ENCODE data around the gene MYL12A.

DNA sequence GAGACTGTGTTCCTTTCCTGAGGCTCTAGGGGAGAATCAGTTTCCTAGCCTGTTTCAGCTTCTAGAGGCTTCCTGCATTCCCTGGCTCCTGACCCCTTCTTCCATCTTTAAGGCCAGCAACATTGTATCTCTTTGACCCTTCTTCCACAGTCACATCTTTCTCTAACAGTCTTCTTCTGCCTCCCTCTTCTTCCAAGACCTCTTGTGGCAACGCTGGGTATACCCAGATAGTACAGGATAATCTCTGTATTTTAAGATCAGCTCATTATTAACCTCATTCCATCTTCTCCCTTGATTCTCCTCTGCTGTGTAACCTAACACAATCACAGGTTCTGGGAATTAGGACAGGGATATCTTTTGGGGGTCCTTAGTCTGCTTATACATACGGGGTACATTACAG, 8.9 kb upstream of the MYL12A start:
- TF ChIP-seq, protein P1, sequence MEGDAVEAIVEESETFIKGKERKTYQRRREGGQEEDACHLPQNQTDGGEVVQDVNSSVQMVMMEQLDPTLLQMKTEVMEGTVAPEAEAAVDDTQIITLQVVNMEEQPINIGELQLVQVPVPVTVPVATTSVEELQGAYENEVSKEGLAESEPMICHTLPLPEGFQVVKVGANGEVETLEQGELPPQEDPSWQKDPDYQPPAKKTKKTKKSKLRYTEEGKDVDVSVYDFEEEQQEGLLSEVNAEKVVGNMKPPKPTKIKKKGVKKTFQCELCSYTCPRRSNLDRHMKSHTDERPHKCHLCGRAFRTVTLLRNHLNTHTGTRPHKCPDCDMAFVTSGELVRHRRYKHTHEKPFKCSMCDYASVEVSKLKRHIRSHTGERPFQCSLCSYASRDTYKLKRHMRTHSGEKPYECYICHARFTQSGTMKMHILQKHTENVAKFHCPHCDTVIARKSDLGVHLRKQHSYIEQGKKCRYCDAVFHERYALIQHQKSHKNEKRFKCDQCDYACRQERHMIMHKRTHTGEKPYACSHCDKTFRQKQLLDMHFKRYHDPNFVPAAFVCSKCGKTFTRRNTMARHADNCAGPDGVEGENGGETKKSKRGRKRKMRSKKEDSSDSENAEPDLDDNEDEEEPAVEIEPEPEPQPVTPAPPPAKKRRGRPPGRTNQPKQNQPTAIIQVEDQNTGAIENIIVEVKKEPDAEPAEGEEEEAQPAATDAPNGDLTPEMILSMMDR (conservative IDR thresholded peaks at IDR 0.05; ENCODE audit: low read depth in 2 of 2), result no peak; a peak in 1 of 4 replicates
- TF ChIP-seq, protein P2, sequence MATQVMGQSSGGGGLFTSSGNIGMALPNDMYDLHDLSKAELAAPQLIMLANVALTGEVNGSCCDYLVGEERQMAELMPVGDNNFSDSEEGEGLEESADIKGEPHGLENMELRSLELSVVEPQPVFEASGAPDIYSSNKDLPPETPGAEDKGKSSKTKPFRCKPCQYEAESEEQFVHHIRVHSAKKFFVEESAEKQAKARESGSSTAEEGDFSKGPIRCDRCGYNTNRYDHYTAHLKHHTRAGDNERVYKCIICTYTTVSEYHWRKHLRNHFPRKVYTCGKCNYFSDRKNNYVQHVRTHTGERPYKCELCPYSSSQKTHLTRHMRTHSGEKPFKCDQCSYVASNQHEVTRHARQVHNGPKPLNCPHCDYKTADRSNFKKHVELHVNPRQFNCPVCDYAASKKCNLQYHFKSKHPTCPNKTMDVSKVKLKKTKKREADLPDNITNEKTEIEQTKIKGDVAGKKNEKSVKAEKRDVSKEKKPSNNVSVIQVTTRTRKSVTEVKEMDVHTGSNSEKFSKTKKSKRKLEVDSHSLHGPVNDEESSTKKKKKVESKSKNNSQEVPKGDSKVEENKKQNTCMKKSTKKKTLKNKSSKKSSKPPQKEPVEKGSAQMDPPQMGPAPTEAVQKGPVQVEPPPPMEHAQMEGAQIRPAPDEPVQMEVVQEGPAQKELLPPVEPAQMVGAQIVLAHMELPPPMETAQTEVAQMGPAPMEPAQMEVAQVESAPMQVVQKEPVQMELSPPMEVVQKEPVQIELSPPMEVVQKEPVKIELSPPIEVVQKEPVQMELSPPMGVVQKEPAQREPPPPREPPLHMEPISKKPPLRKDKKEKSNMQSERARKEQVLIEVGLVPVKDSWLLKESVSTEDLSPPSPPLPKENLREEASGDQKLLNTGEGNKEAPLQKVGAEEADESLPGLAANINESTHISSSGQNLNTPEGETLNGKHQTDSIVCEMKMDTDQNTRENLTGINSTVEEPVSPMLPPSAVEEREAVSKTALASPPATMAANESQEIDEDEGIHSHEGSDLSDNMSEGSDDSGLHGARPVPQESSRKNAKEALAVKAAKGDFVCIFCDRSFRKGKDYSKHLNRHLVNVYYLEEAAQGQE (IDR thresholded peaks at IDR 0.05; ENCODE audit: unreplicated experiment), result no peak
- TF ChIP-seq POLR2AphosphoS5 (IDR thresholded peaks at IDR 0.05; ENCODE audit: low read depth) (no peak), EZH2phosphoT487 (IDR thresholded peaks at IDR 0.05; ENCODE audit: unreplicated experiment) (no peak), EZH2 (IDR thresholded peaks at IDR 0.05; ENCODE audit: low read depth, unreplicated experiment) (no peak)
- TF ChIP-seq, protein P3, sequence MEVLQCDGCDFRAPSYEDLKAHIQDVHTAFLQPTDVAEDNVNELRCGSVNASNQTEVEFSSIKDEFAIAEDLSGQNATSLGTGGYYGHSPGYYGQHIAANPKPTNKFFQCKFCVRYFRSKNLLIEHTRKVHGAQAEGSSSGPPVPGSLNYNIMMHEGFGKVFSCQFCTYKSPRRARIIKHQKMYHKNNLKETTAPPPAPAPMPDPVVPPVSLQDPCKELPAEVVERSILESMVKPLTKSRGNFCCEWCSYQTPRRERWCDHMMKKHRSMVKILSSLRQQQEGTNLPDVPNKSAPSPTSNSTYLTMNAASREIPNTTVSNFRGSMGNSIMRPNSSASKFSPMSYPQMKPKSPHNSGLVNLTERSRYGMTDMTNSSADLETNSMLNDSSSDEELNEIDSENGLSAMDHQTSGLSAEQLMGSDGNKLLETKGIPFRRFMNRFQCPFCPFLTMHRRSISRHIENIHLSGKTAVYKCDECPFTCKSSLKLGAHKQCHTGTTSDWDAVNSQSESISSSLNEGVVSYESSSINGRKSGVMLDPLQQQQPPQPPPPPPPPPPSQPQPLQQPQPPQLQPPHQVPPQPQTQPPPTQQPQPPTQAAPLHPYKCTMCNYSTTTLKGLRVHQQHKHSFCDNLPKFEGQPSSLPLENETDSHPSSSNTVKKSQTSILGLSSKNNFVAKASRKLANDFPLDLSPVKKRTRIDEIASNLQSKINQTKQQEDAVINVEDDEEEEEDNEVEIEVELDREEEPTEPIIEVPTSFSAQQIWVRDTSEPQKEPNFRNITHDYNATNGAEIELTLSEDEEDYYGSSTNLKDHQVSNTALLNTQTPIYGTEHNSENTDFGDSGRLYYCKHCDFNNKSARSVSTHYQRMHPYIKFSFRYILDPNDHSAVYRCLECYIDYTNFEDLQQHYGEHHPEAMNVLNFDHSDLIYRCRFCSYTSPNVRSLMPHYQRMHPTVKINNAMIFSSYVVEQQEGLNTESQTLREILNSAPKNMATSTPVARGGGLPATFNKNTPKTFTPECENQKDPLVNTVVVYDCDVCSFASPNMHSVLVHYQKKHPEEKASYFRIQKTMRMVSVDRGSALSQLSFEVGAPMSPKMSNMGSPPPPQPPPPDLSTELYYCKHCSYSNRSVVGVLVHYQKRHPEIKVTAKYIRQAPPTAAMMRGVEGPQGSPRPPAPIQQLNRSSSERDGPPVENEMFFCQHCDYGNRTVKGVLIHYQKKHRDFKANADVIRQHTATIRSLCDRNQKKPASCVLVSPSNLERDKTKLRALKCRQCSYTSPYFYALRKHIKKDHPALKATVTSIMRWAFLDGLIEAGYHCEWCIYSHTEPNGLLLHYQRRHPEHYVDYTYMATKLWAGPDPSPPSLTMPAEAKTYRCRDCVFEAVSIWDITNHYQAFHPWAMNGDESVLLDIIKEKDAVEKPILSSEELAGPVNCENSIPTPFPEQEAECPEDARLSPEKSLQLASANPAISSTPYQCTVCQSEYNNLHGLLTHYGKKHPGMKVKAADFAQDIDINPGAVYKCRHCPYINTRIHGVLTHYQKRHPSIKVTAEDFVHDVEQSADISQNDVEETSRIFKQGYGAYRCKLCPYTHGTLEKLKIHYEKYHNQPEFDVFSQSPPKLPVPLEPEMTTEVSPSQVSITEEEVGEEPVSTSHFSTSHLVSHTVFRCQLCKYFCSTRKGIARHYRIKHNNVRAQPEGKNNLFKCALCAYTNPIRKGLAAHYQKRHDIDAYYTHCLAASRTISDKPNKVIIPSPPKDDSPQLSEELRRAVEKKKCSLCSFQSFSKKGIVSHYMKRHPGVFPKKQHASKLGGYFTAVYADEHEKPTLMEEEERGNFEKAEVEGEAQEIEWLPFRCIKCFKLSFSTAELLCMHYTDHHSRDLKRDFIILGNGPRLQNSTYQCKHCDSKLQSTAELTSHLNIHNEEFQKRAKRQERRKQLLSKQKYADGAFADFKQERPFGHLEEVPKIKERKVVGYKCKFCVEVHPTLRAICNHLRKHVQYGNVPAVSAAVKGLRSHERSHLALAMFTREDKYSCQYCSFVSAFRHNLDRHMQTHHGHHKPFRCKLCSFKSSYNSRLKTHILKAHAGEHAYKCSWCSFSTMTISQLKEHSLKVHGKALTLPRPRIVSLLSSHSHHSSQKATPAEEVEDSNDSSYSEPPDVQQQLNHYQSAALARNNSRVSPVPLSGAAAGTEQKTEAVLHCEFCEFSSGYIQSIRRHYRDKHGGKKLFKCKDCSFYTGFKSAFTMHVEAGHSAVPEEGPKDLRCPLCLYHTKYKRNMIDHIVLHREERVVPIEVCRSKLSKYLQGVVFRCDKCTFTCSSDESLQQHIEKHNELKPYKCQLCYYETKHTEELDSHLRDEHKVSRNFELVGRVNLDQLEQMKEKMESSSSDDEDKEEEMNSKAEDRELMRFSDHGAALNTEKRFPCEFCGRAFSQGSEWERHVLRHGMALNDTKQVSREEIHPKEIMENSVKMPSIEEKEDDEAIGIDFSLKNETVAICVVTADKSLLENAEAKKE (CRISPR knock-in tag; IDR thresholded peaks at IDR 0.05), result no peak
